ENCODE measurements around the gene HAP1. TPM values are rescaled to one million over a fixed set of nuclear protein-coding genes. Genes with fewer than 3 reads are reported as not detected.

Gene HAP1
- total RNA-seq, 1 donor from 2014 or later: 0.58 TPM

DNA sequence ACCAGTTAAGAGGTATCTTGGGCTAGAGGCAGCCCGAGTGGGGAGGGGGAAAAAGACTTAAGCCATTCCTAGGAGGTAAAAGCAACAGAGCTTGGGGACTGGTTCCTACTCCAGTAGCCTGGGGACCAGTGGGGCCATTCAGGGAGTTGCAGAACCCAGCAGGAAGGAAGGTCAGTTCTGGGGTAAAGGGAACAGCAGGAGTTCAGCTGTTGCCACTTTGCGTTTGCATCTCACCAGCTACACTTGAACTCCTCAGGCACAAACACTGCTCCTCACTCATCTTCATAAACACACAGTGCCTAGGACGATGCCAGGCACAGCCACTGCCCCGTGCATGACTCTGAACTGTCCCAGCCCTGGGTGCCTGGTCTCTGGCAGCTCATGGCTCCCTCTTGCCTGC is 4.0 kb downstream of the HAP1 start:
- Histone ChIP-seq H3K4me1 (peaks cover 16% of the 10 kb centered on the region), H3K4me3 (no peak overlapping the region), H3K9me3 (no peaks in the 10 kb centered on the region), H3K27ac (no peak overlapping the region), H3K27me3 (peaks cover 31% of the 10 kb centered on the region), H3K36me3 (no peaks in the 10 kb centered on the region)
- TF ChIP-seq, protein P1, sequence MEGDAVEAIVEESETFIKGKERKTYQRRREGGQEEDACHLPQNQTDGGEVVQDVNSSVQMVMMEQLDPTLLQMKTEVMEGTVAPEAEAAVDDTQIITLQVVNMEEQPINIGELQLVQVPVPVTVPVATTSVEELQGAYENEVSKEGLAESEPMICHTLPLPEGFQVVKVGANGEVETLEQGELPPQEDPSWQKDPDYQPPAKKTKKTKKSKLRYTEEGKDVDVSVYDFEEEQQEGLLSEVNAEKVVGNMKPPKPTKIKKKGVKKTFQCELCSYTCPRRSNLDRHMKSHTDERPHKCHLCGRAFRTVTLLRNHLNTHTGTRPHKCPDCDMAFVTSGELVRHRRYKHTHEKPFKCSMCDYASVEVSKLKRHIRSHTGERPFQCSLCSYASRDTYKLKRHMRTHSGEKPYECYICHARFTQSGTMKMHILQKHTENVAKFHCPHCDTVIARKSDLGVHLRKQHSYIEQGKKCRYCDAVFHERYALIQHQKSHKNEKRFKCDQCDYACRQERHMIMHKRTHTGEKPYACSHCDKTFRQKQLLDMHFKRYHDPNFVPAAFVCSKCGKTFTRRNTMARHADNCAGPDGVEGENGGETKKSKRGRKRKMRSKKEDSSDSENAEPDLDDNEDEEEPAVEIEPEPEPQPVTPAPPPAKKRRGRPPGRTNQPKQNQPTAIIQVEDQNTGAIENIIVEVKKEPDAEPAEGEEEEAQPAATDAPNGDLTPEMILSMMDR (IDR thresholded peaks at IDR 0.05): no peak
- DNase-seq (no peak), ATAC-seq (no peak)
- intact Hi-C loops (cut with DNase I): no loop called here

DNA sequence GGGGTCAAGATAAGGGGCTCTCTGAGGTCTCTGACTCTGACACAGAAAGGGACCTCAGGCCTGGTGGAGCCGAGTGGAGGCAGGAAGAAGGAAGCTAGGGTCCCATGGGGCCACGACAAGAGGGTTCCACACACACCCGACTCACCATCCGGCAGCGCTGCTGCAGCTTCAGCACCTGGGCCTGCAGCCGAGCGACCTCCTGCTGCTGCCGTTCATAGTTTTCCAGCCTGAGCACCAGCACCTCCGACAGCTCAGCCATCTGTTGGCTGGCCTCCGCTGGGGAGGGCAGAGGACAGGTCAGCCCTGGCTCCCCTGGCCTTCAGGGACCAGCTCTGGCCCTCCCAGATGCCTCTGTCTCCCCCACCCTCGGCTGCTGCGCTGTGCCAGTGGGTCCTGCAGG is 6.4 kb downstream of the HAP1 start:
- H3K27ac ChIP-seq: no peak overlapping the region
- peaks cover 8% of the 10 kb centered on the region for H3K27me3 ChIP-seq
- ATAC-seq: no peak
- DNase-seq: no peak
- no peaks in the 10 kb centered on the region for H3K9me3 ChIP-seq
- no peaks in the 10 kb centered on the region for H3K4me1 ChIP-seq
- no peaks in the 10 kb centered on the region for H3K36me3 ChIP-seq
- TF ChIP-seq, protein P1 (IDR thresholded peaks at IDR 0.05): no peak
- H3K4me3 ChIP-seq: no peak overlapping the region
- intact Hi-C loops (cut with DNase I): no loop called here

GRCh38 chr17:41725134-41725533 is 9.3 kb downstream of the HAP1 start:
- no peak for DNase-seq
- intact Hi-C loops (cut with DNase I): no loop called here

GRCh38 chr17:41724476-41725050 is 9.9 kb downstream of the HAP1 start:
- H3K27me3 ChIP-seq: no peaks in the 10 kb centered on the region
- no peaks in the 10 kb centered on the region for H3K9me3 ChIP-seq
- ATAC-seq (no peak), DNase-seq (no peak)
- TF ChIP-seq, protein P1 (IDR thresholded peaks at IDR 0.05): no peak
- no peaks in the 10 kb centered on the region for H3K4me1 ChIP-seq
- no peak overlapping the region for H3K4me3 ChIP-seq
- no peaks in the 10 kb centered on the region for H3K36me3 ChIP-seq
- no peak overlapping the region for H3K27ac ChIP-seq
- intact Hi-C loops (cut with DNase I): no loop called here

More at GRCh38 chr17:41725134-41725533, 9.3 kb downstream of the HAP1 start:
- Histone ChIP-seq H3K4me1 (no peaks in the 10 kb centered on the region), H3K27ac (no peak overlapping the region), H3K4me3 (no peak overlapping the region), H3K27me3 (no peaks in the 10 kb centered on the region), H3K36me3 (no peaks in the 10 kb centered on the region), H3K9me3 (no peaks in the 10 kb centered on the region)
- no peak for ATAC-seq
- TF ChIP-seq, protein P1 (IDR thresholded peaks at IDR 0.05): no peak

DNA sequence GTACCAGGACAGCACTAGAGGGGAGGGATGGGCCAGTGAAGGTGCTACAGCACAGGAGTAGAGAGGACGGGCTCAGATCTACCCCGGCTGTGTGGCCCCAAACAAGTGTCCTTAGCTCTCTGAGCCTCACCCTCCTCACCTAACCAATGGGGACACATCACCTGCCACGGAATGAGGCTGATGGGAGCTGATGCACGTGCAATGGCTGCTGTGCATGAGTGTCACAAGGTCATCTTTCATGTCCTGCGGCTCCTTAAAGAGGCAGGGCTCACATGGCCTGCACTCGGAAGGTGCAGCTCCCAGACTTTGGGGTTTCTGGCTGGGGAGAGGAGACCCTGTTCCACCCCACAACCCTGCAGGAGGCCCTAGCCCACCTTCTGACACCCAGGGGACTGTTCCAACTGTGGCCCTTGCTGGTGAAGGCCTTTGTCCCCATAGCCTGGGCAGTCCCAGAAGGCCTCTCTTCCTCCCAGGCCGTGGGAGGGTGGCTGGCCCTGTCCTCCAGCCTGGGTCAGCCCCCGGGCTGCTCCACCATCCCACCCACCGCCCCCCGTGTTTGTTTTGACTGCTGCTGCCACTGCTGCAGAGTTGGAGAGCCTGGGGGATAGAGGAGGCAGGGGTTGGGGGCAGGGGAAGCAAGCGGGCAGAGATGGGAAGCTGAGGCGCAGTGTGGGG is 10.5 kb downstream of the HAP1 start:
- no peak overlapping the region for H3K4me3 ChIP-seq
- H3K27me3 ChIP-seq: no peaks in the 10 kb centered on the region
- ATAC-seq (no peak), DNase-seq (no peak)
- TF ChIP-seq, protein P1 (IDR thresholded peaks at IDR 0.05): no peak
- no peaks in the 10 kb centered on the region for H3K4me1 ChIP-seq
- no peaks in the 10 kb centered on the region for H3K36me3 ChIP-seq
- intact Hi-C loops (cut with DNase I): no loop called here
- H3K27ac ChIP-seq: no peak overlapping the region
- H3K9me3 ChIP-seq: no peaks in the 10 kb centered on the region

Measured in upper lobe of right lung (tissue), 1 donor.